Esophagus squamous epithelium (tissue), 5 donors: ENCODE data around the gene CD4. TPM values are rescaled to one million over a fixed set of nuclear protein-coding genes. Genes with fewer than 3 reads are reported as not detected.

ENCODE experiments used
- DNase-seq: peaks from one replicate; lab custom pipeline; 2025; lab: John Stamatoyannopoulos, UW
- H3K27ac ChIP-seq, 4 donors: fragments of 200-600 bp; sonication (generic); one replicate each; pipeline ENCODE4 v1.5.1; 2016 to 2019; ENCODE audit warnings: mild to moderate bottlenecking in 1 of 4
- H3K27me3 ChIP-seq, 4 donors: fragments of 200-600 bp; sonication (generic); 1 replicate in 3 of 4; 2 replicates in 1 of 4; pipeline versions ENCODE4 v1.5.1 to v1.6.0; 2017 to 2021; ENCODE audit warnings: antibody characterized with exemption in 1 of 4
- H3K36me3 ChIP-seq, 3 donors: fragments of 200-600 bp; sonication (generic); one replicate each; pipeline ENCODE4 v1.5.1; 2016 to 2019
- H3K4me1 ChIP-seq, 3 donors: fragments of 200-600 bp; sonication (generic); one replicate each; pipeline ENCODE4 v1.5.1; 2017 to 2019
- H3K4me3 ChIP-seq, 4 donors: fragments of 200-600 bp; sonication (generic); 1 replicate in 3 of 4; 2 replicates in 1 of 4; pipeline ENCODE4 v1.5.1; 2016 to 2019; ENCODE audit warnings: mild to moderate bottlenecking in 2 of 4, moderate library complexity in 1 of 4
- H3K9me3 ChIP-seq, 3 donors: fragments of 200-600 bp; sonication (generic); one replicate each; pipeline ENCODE4 v1.5.1; 2016 to 2019
- POLR2A ChIP-seq, 4 donors: fragments of 450-650 bp; IDR thresholded peaks; one replicate each; pipeline ENCODE4 v1.6.1; 2017; ENCODE audit warnings: antibody characterized with exemption in 4 of 4, mild to moderate bottlenecking in 4 of 4, moderate library complexity in 3 of 4
- WGBS, 2 donors: methylation state at CpG; one replicate each; pipeline ENCODE4 v1.1.5; 2018; 5-methylcytosine and 5-hydroxymethylcytosine counted together
- intact Hi-C: fragments of 100-400 bp; cut with DNase I; formaldehyde crosslinking; loops from one replicate; pipeline ENCODE4 v1.15.0; 2022
- total RNA-seq, 4 donors: library from RNA; depleted of rRNA; stranded (reverse); fragments of >200 nt; gene quantifications; one replicate each; pipeline ENCODE4 v1.1.0, GENCODE V29; 2016
- TF ChIP-seq, protein P1 (sequence below), 6 experiments: fragments of 450-650 bp in 4 of 6; fragments of 200-600 bp in 2 of 6; sonication (generic) in 2 of 6; IDR thresholded peaks; one replicate each; pipeline ENCODE4 v1.5.1; 2016 to 2019; ENCODE audit warnings: antibody characterized with exemption in 6 of 6, mild to moderate bottlenecking in 4 of 6, moderate library complexity in 4 of 6
- donor health status: DM: yes; HTN: yes; CAD: no.

CD4 gene
- total RNA-seq, 4 donors from 2014 or later: 1.2 to 11.8 (median 5.0) TPM

DNA sequence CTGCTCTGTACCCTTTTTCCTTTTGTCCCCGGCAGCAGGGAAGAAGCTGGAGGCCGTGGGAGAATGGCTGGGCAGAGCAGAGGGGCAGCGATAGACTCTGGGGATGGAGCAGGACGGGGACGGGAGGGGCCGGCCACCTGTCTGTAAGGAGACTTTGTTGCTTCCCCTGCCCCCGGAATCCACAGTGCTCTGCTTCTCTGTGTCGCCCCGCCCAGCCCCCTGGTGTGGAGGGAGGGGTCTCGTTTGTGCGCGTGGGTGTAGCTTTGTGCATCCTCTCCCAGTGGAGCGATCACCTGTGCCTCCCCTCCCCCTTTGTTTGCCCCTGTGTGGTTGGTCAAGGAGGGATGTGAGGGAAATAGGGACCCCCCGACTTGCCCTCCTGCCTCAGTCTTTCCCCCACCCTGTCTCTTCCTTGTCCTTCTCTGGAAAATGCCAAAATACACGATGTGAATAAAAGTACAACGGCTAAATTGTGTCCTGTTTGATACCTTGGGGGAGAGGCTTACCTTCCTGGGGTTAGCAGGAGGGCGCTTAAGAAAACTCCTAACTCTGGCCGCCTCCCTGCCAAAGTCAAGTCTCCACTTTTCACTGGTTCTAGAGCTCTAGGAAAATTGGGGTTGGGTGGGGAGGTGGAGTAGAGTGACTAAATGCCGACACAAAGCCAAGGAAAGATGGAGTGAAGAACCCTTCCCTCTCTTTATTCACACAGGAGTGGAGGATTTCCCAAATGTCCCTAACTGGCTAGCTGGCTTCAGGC, 77.0 kb downstream of the CD4 start:
- Histone ChIP-seq H3K9me3 (no peaks in the 10 kb centered on the region), H3K4me3 (peak overlapping the region in 3 of 4 donors; percentile 90 to 100 (median 94)), H3K27ac (peak overlapping the region; percentile 94 to 100 (median 98)), H3K27me3 (no peaks in the 10 kb centered on the region), H3K36me3 (peaks cover 19 to 78% (median 36%) of the 10 kb centered on the region in 3 donors), H3K4me1 (peaks cover 26 to 45% (median 26%) of the 10 kb centered on the region in 3 donors)
- intact Hi-C loops: no loop called here
- DNase-seq: no peak
- WGBS, 2 donors: 61 to 78% methylated on average over 16 to 17 of the region's 19 CpGs
- TF ChIP-seq, protein P1, sequence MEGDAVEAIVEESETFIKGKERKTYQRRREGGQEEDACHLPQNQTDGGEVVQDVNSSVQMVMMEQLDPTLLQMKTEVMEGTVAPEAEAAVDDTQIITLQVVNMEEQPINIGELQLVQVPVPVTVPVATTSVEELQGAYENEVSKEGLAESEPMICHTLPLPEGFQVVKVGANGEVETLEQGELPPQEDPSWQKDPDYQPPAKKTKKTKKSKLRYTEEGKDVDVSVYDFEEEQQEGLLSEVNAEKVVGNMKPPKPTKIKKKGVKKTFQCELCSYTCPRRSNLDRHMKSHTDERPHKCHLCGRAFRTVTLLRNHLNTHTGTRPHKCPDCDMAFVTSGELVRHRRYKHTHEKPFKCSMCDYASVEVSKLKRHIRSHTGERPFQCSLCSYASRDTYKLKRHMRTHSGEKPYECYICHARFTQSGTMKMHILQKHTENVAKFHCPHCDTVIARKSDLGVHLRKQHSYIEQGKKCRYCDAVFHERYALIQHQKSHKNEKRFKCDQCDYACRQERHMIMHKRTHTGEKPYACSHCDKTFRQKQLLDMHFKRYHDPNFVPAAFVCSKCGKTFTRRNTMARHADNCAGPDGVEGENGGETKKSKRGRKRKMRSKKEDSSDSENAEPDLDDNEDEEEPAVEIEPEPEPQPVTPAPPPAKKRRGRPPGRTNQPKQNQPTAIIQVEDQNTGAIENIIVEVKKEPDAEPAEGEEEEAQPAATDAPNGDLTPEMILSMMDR (IDR thresholded peaks at IDR 0.05): no peak
- TF ChIP-seq POLR2A (IDR thresholded peaks at IDR 0.05): no peak

DNA sequence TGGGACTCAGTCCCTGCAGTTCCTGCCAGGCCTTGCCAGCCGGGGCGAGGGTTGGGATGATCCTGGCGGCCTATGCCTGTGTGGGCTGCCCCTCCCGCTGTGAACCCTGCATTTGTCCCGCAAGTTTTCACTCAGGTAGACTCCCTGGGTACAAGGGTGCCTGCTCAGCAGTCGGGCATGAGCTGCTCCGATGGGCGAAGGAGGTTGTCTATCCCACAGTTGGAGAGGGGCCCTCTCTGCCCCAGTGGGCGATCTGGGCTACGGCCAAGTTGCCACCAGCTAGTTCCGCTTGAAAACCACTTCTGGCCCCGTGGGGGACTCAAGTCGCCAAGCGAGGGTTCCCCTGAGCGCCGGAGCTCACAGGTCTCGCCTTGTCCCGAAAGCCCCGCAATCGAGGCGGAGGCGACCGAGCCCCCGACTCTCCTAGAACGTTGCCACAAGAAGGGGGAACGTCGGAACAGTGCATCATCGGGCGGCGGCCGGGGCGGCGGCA, 77.6 kb downstream of the CD4 start:
- H3K27me3 ChIP-seq: no peaks in the 10 kb centered on the region
- peak overlapping the region; percentile 94 to 100 (median 98) for H3K27ac ChIP-seq
- peaks cover 18 to 75% (median 30%) of the 10 kb centered on the region in 3 donors for H3K36me3 ChIP-seq
- TF ChIP-seq, protein P1 (IDR thresholded peaks at IDR 0.05): no peak
- no peak for TF ChIP-seq POLR2A (IDR thresholded peaks at IDR 0.05)
- no peaks in the 10 kb centered on the region for H3K9me3 ChIP-seq
- peak; percentile 35 for DNase-seq
- WGBS, 2 donors: 3% methylated on average over 5 of the region's 33 CpGs; no CpG with 5 or more reads in 1 of the 2 donors
- intact Hi-C loops: no loop called here
- H3K4me3 ChIP-seq: peak overlapping the region; percentile 90 to 100 (median 96)
- peaks cover 32 to 51% (median 33%) of the 10 kb centered on the region in 3 donors for H3K4me1 ChIP-seq

DNA sequence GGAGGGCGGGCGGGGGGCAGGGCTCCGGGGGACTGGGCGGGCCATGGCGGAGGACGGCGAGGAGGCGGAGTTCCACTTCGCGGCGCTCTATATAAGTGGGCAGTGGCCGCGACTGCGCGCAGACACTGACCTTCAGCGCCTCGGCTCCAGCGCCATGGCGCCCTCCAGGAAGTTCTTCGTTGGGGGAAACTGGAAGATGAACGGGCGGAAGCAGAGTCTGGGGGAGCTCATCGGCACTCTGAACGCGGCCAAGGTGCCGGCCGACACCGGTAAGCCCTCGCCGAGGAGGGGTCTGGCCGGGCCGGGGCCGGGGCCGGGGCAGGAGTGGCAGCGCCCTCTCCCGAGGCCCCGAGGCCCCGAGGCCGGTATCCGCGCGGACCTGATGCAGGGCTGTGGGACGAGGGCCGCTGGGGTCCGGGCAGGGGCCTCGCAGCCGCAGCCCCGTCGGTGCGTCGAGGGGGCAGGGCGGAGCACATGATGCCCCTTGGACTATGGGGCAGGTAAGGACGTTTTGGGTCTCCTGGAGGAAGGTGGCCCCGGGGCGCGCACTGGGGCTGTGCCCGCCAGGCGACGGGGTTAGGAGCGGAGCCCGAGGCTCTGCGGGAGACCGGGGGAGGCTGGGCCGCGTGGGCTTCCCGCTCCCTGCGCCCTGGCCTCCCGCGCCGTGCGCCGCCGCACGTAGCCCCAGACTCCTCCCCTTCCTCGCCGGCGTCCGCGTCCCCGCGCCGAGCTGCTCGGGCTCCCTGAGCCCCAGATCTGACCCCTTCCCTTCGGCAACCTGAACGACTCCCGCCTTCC, 78.3 kb downstream of the CD4 start, which contains the start of gene TPI1:
Gene TPI1, plus strand, starts transcription at position 119 of the 798 bp plus-strand sequence. Its CDS starts 36 bp downstream, at position 155.
- peaks cover 18 to 68% (median 27%) of the 10 kb centered on the region in 3 donors for H3K36me3 ChIP-seq
- peaks cover 35 to 58% (median 39%) of the 10 kb centered on the region in 3 donors for H3K4me1 ChIP-seq
- peak within 1 kb of the TSS; percentile 90 to 100 (median 96) for H3K4me3 ChIP-seq
- WGBS, 2 donors: 0 to 2% methylated on average over 10 of the region's 86 CpGs
- peak within 1 kb of the TSS; percentile 94 to 100 (median 98) for H3K27ac ChIP-seq
- no peaks in the 10 kb centered on the region for H3K9me3 ChIP-seq
- intact Hi-C loops: no loop called here
- no peak for DNase-seq
- H3K27me3 ChIP-seq: no peaks in the 10 kb centered on the region
- TF ChIP-seq, protein P1 (IDR thresholded peaks at IDR 0.05): peak in 2 of 6 experiments; percentile 1 to 11
- TF ChIP-seq POLR2A (IDR thresholded peaks at IDR 0.05): peak in 2 of 4 donors; percentile 97

DNA sequence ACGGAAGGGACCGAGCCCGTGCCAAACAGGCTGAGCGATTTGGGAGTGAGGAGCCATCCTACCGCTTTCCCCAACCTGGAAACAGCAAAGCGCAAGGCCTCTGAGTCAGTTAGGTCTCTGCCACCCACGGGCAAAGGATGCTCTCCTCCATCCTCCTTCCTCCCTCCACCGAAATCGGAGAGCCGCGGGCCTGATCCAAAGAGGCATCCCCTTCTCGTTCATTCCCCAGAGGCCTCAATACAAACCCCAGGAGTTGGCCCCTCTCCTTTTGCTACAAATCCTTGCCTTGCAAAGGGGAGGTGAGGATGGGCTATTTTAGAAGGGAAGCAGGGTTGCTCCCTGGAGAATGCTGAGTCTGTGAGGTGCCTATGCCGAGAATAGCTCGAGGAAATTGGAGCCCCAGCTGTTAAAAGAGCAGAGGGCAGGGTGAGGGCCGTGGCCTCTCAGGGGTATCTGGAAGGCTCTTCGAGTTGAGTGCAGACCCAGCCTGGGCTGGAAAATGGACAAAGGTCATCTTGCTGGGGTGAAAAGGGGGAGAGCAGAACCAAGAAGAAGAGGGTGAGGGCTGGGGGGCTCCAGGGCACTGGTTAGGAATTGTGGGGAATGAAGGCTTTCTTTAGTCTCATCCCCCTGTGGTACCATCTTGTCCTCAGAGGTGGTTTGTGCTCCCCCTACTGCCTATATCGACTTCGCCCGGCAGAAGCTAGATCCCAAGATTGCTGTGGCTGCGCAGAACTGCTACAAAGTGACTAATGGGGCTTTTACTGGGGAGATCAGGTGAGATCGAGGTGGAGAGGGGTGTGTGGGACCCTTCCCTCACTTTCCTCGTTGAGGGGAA, 79.1 kb downstream of the CD4 start:
- intact Hi-C loops: no loop called here
- Histone ChIP-seq H3K36me3 (peaks cover 18 to 60% (median 19%) of the 10 kb centered on the region in 3 donors), H3K27me3 (no peaks in the 10 kb centered on the region), H3K4me1 (peaks cover 35 to 62% (median 41%) of the 10 kb centered on the region in 3 donors), H3K9me3 (no peaks in the 10 kb centered on the region), H3K4me3 (peak overlapping the region; percentile 90 to 100 (median 96)), H3K27ac (peak overlapping the region; percentile 94 to 100 (median 98))
- WGBS, 2 donors: 12 to 14% methylated on average over 7 to 14 of the region's 22 CpGs
- no peak for TF ChIP-seq POLR2A (IDR thresholded peaks at IDR 0.05)
- TF ChIP-seq, protein P1 (IDR thresholded peaks at IDR 0.05): no peak
- DNase-seq: no peak
